ENCODE data around the gene CHAT. TPM values are rescaled to one million over a fixed set of nuclear protein-coding genes. Genes with fewer than 3 reads are reported as not detected.

The CHAT gene
- total RNA-seq, 4 donors from 2014 or later, result not detected

- no peak for DNase-seq
- no peaks in the 10 kb centered on the region for H3K4me1 ChIP-seq
- WGBS, 2 donors, result 33 to 43% methylated on average over 2 of the region's 2 CpGs
- H3K9me3 ChIP-seq, result peaks cover 0 to 7% (median 0%) of the 10 kb centered on the region in 3 donors
- H3K27ac ChIP-seq, result no peak overlapping the region
- intact Hi-C loops (cut with DNase I), result no loop called here
- TF ChIP-seq POLR2A (IDR thresholded peaks at IDR 0.05), result no peak
- TF ChIP-seq, protein P1, sequence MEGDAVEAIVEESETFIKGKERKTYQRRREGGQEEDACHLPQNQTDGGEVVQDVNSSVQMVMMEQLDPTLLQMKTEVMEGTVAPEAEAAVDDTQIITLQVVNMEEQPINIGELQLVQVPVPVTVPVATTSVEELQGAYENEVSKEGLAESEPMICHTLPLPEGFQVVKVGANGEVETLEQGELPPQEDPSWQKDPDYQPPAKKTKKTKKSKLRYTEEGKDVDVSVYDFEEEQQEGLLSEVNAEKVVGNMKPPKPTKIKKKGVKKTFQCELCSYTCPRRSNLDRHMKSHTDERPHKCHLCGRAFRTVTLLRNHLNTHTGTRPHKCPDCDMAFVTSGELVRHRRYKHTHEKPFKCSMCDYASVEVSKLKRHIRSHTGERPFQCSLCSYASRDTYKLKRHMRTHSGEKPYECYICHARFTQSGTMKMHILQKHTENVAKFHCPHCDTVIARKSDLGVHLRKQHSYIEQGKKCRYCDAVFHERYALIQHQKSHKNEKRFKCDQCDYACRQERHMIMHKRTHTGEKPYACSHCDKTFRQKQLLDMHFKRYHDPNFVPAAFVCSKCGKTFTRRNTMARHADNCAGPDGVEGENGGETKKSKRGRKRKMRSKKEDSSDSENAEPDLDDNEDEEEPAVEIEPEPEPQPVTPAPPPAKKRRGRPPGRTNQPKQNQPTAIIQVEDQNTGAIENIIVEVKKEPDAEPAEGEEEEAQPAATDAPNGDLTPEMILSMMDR (IDR thresholded peaks at IDR 0.05), result no peak
- H3K4me3 ChIP-seq, result no peak overlapping the region
- H3K27me3 ChIP-seq, result peaks cover 0 to 5% (median 0%) of the 10 kb centered on the region in 4 donors
- H3K36me3 ChIP-seq, result no peaks in the 10 kb centered on the region
Measured at GRCh38 chr10:49571388-49571787, 42.4 kb upstream of the CHAT start.

DNA sequence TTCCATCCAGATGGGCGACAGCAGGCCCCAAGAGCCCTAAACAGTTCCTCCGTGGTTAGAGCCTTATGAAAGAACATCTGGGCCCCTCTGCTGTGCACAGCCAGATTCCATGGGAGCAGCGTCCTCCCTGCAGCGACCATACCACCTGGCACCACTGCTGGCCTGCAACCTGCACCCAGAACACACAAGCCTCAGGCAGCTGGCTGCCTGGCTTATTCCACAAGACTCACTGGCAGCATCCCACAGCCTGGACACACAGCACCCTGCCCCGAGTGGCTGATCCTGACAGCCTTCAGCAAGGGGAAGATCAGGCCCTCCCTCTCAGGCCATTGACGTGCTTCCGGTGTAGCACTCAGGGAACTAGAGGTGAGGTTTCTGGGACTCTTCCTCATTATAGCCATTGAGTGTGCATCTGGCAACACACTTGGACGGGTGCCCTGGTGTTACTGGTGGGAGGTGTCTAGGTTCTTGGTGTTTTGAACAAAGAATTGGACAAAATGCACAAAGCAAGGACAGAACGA is 41.2 kb upstream of the CHAT start:
- Histone ChIP-seq H3K9me3 (peaks cover 0 to 7% (median 0%) of the 10 kb centered on the region in 3 donors), H3K4me3 (no peak overlapping the region), H3K36me3 (no peaks in the 10 kb centered on the region), H3K27me3 (peaks cover 0 to 5% (median 0%) of the 10 kb centered on the region in 4 donors), H3K27ac (no peak overlapping the region), H3K4me1 (no peaks in the 10 kb centered on the region)
- intact Hi-C loops (cut with DNase I), result no loop called here
- TF ChIP-seq, protein P1 (IDR thresholded peaks at IDR 0.05), result no peak
- no peak for TF ChIP-seq POLR2A (IDR thresholded peaks at IDR 0.05)
- 61 to 74% methylated on average over 6 of the region's 9 CpGs for WGBS, 2 donors
- no peak for DNase-seq

GRCh38 chr10:49575489-49576072 is 38.3 kb upstream of the CHAT start:
- H3K27me3 ChIP-seq, result peaks cover 0 to 5% (median 0%) of the 10 kb centered on the region in 4 donors
- 75 to 78% methylated on average over 10 to 11 of the region's 11 CpGs for WGBS, 2 donors
- H3K4me3 ChIP-seq, result no peak overlapping the region
- no peak for DNase-seq
- peaks cover 0 to 5% (median 0%) of the 10 kb centered on the region in 3 donors for H3K4me1 ChIP-seq
- H3K36me3 ChIP-seq, result no peaks in the 10 kb centered on the region
- no peak for TF ChIP-seq POLR2A (IDR thresholded peaks at IDR 0.05)
- TF ChIP-seq, protein P1 (IDR thresholded peaks at IDR 0.05), result no peak
- no peaks in the 10 kb centered on the region for H3K9me3 ChIP-seq
- H3K27ac ChIP-seq, result no peak overlapping the region
- intact Hi-C loops (cut with DNase I), result no loop called here

- no peaks in the 10 kb centered on the region for H3K36me3 ChIP-seq
- 79 to 84% methylated on average over 2 of the region's 2 CpGs for WGBS, 2 donors
- H3K4me3 ChIP-seq, result no peak overlapping the region
- H3K4me1 ChIP-seq, result peaks cover 0 to 5% (median 0%) of the 10 kb centered on the region in 3 donors
- DNase-seq, result no peak
- no peaks in the 10 kb centered on the region for H3K27me3 ChIP-seq
- intact Hi-C loops (cut with DNase I), result no loop called here
- no peaks in the 10 kb centered on the region for H3K9me3 ChIP-seq
- TF ChIP-seq, protein P1 (IDR thresholded peaks at IDR 0.05), result no peak
- no peak for TF ChIP-seq POLR2A (IDR thresholded peaks at IDR 0.05)
- no peak overlapping the region for H3K27ac ChIP-seq
Measured at GRCh38 chr10:49577182-49577925, 36.5 kb upstream of the CHAT start.

DNA sequence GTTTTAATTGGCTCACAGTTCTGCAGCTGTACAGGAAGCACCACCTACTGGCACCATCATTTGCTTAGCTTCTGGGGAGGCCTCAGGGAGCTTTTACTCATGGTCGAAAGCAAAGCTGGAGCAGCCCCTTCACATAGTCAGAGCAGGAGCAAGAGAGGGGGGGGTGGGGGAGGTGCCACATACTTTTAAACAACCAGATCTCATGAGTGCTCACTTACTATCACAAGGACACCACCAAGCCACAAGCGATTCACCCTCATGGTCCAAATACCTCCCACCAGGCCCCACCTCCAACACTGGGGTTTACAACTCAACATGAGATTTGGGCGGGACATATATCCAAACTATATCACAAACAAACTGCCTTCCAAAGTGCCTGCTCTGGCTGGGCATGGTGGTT is 35.4 kb upstream of the CHAT start:
- Histone ChIP-seq H3K27me3 (no peaks in the 10 kb centered on the region), H3K4me1 (peaks cover 0 to 5% (median 0%) of the 10 kb centered on the region in 3 donors), H3K36me3 (no peaks in the 10 kb centered on the region), H3K4me3 (no peak overlapping the region), H3K9me3 (no peaks in the 10 kb centered on the region), H3K27ac (no peak overlapping the region)
- intact Hi-C loops (cut with DNase I), result no loop called here
- no peak for DNase-seq
- TF ChIP-seq, protein P1 (IDR thresholded peaks at IDR 0.05), result no peak
- no peak for TF ChIP-seq POLR2A (IDR thresholded peaks at IDR 0.05)
- 63 to 83% methylated on average over 1 of the region's 3 CpGs for WGBS, 2 donors

All from esophagus squamous epithelium (tissue), 5 donors.